HS-27A (cell line): ENCODE measurements around the gene FHOD3.
A peak's percentile ranks its signal among the peaks of the same experiment; 100 is the strongest.
"Not testable (repeated sequence)": the region's sequence is repeated elsewhere in the genome, so short reads cannot be mapped to it uniquely, and the experiment has no call there.

ENCODE experiments used
- DNase-seq: peaks from one replicate; pipeline ENCODE4 v3.0.0-alpha.2; 2012; ENCODE audit warnings: low read depth, missing footprints

The FHOD3 gene

DNA sequence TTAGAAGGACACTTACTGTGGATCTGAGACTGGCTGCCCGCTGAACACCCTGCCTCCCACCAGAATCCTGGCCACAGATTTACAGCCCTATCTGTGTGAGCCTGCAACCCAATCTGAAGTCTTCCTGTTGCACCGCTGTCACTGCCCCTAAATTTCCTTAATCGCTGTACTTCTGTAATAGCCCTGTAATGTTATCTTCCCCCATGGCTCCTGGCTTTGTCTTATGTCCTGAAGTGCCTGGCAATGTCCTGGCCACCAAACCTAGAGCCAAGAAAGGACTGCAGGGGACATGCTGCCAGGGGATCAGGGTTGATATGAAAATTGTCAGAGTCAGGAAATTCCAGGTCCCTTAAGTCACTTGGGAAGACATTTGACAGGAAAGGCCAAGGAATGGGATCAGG lies 52.7 kb downstream of the FHOD3 start:
- DNase-seq: no peak

DNA sequence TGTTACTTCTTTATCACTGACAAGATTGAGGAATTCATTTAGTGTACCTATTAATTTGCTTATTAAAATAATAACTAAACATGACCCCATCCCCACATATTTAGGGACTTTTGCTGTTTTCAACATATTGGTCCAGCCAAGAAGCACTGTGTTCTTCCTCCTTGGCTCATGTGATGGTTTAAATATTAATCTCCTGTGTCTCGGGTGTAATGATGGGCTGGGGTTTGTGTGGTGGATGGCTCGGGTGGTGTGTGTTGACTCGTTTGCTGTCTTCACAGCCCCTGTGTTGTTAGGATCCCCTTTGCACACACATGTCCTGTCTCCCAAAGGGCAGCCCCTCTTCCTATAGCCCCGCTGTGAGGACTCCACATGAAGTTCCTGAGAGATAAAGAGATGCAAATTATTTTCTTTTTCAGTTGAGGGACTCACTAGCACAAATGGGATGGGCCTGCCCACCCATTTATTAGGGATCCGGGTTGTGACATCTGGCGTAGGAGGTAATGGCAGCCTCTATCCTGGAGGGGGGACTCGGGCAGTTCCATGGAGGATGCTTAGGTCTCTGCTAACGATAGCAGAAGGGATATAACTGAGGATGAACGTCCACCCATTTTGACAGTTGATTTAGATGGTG lies 53.4 kb downstream of the FHOD3 start:
- no peak for DNase-seq

- DNase-seq: peak; percentile 45
Observed at GRCh38 chr18:36352384-36352783, 54.9 kb downstream of the FHOD3 start.

DNA sequence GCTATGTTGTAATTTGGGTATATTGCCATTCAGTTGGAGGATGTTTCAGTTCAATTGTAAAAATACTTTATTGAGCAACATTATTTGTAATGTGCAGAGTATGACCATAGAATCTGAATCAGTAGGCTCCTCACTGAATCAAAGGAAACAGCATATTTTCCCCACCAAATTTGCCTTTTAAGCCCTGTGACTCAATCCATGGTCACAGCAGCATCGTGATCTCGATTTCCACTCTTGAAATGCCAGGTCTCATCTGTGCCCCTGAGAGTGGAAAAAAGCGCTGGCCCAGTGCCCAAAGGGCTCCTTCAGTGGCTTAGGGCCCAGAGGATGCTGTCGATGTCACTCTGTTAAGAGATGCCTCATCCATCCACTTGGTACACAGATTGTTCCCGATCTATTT lies 57.5 kb downstream of the FHOD3 start:
- peak; percentile 36 for DNase-seq

DNA sequence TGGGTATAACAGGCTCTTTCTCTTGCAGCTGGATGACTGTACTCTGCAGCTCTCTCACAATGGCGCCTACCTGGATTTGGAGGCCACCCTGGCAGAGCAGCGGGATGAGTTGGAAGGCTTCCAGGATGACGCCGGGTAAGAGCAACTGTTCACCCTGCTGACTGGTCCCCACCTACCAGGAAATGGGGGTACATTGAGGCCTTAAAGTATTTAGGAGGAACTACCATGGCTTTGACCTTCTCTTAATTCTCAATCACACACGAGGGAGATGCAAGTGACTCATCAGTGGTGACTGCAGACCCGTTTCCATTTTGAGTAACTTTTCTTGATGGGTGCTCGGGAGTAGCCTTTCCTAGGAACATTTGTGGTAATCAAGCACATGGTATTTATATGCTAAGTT lies 58.0 kb downstream of the FHOD3 start:
- DNase-seq: no peak

DNA sequence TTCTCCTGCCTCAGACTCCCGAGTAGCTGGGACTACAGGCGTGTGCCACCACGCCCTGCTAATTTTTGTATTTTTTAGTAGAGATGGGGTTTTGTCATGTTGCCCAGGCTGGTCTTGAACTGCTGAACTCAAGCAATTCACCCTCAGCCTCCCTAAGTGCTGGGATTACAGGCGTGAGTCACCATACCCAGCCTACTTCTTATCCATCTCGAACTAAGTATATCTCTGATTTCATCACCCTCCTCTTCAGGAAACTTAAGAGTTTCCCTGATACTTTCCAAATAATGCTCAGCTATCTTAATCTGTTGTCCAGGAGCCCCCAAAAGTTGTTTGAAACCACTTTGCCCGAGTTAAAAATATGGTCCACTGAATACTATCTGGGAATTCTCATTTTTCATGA lies 59.2 kb downstream of the FHOD3 start:
- not testable (repeated sequence) for DNase-seq

DNA sequence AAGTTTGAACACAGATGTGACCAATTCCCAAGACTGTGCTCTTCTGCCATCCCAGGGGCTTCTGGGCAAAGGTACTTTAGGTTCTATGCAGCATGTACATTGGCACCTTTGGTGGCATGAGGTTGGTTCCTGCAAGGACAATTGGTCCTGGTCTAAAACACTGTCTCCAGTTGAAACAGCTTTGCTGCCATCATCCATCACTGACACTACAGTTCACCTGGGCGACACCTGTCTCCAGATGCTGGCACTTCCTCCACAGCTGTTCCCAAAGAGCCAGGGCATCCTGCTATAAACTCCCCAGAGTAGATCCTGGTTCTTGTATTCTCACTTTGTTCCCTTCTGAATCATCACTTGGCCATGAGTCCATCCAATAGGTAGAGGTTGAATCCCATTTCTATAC lies 60.6 kb downstream of the FHOD3 start:
- DNase-seq: no peak

- no peak for DNase-seq
Observed at GRCh38 chr18:36360256-36360909, 62.9 kb downstream of the FHOD3 start.

GRCh38 chr18:36364911-36365624 lies 67.6 kb downstream of the FHOD3 start:
- DNase-seq: no peak

DNA sequence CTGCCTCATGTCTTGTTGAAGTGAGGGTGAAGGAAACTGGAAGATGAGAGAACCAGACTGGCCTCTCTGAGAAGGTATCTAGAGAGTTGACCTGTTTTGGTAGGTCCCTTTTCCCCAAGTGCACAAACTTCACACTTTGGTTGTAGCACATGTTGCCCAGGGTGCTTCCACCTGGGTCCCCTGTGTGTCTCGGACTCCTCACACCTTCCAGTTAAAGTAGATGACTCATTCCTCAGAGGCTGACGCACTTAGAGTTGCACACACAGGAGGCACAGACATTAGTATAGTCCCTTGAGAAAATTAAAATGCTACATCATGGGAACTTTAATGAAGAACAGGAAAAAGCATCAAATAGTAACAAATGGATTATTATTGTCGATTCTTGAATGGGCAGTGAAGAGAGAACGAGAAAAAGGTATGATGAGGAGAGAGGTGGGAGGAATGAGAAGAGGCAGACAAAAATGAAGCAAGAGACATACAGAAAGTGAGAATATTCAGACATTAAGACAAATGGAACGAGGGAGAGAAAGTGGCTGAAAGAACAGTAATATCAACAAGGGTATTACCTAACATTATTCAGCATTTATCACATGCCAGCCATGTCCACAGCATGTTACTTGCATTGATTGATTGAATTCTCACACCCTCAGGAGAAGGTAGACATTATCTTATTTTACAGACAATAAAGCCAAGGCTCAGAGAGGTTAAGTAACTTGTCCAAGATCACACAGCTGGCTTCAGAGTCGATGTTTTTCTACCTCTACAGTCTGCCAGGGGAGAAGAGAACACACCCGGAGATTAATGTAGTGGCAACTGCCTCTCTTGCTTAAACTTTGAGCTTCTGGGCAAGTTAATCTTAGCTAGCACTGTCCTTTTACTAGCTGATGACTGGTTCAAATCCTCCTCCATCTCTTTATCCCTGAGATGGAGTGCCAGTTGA lies 68.6 kb downstream of the FHOD3 start:
- no peak for DNase-seq

DNA sequence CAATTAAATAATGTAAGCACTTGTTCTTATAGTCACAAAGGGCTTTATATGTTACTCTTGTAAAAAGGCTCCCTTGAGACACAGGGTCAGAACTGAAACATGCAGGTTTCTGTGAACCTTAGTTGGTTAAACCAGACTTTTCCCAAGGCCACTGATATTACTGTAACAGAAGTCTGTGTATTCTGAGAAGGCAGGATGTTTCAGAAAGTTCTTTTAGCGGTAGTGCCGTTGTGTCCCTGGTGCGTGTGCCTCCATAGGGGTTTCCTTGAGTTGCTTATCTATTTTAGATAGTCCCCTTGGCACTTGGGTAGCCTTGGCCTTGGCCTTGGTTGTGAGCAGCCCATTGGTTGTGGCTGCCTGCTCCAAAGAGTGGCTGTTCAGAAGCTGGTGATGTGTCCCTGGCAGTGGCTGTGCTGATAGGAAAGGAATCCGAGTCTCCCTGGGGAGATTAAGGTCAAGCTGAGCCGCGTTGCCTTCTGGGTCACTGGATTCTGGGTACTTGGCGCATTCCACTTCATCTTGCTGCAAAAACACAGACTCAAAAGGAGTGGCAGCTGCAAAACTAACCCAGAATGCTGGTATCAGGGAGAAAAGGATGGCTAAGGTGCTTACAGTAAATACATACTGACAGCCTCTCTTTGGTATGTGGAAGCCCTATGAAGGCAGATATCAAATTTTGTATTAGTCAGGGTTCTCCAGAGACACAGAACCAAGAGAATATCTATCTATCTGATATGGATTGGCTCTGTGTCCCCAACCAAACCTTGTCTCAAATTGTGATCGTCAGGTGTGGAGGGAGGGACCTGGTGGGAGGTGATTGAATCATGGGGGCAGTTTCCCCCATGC lies 69.7 kb downstream of the FHOD3 start:
- DNase-seq: no peak

GRCh38 chr18:36368889-36369288 lies 71.4 kb downstream of the FHOD3 start:
- no peak for DNase-seq

- DNase-seq: peak; percentile 33
Observed at GRCh38 chr18:36372903-36373311, 75.4 kb downstream of the FHOD3 start.

- no peak for DNase-seq
Observed at GRCh38 chr18:36374262-36374661, 76.7 kb downstream of the FHOD3 start.

GRCh38 chr18:36375118-36375517 lies 77.6 kb downstream of the FHOD3 start:
- DNase-seq: no peak

- DNase-seq: no peak
Observed at GRCh38 chr18:36376361-36376760, 78.8 kb downstream of the FHOD3 start.

DNA sequence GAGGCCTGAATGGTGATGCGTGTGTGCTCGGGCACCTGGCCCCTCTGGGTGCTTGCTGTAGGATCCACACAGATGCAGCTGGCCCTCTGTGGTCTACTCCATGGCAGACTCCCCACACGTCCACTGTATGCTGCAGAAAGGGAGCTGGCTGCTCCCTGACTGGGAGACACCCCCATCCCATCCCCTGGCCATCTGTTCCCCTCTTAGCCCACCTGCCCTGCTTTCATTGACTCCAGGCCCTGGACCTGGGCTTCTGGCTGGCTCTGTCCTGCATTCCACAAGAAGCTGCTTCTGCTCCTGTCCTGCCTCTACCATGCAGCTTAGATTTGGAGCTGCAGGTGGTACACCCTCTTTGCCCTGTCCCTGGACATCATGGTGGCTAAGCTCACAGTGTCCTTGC lies 80.1 kb downstream of the FHOD3 start:
- DNase-seq: no peak

- no peak for DNase-seq
Observed at GRCh38 chr18:36378205-36378604, 80.7 kb downstream of the FHOD3 start.

- no peak for DNase-seq
Observed at GRCh38 chr18:36379435-36379984, 82.0 kb downstream of the FHOD3 start.

- DNase-seq: no peak
Observed at GRCh38 chr18:36380173-36380827, 82.8 kb downstream of the FHOD3 start.
